Coronary artery (tissue), 2 donors: ENCODE measurements around the gene CCBE1.

Source experiments
- DNase-seq: peaks from one replicate; pipeline ENCODE4 v3.0.0-alpha.2; 2017; ENCODE audit warnings: low spot score
- H3K27ac ChIP-seq, 2 donors: fragments of 200-600 bp; sonication (generic); one replicate each; pipeline ENCODE4 v1.5.1; 2016 to 2019
- H3K4me3 ChIP-seq: fragments of 200-600 bp; sonication (generic); 2 replicates; pipeline ENCODE4 v1.5.1; 2016; ENCODE audit warnings: mild to moderate bottlenecking, moderate library complexity
- CTCF ChIP-seq: fragments of 200-600 bp; sonication (generic); IDR thresholded peaks from one replicate; pipeline ENCODE4 v1.5.1; 2019; ENCODE audit warnings: antibody characterized with exemption

CCBE1 gene

GRCh38 chr18:59429608-59430007 lies 267.6 kb downstream of the CCBE1 start:
- Histone ChIP-seq H3K4me3 (no peak overlapping the region), H3K27ac (no peak overlapping the region)
- no peak for TF ChIP-seq CTCF
- no peak for DNase-seq

- no peak for DNase-seq
- Histone ChIP-seq H3K27ac (no peak overlapping the region), H3K4me3 (no peak overlapping the region)
- TF ChIP-seq CTCF: no peak
These were observed 269.2 kb downstream of the CCBE1 start for GRCh38 chr18:59428018-59428417.

- no peak for DNase-seq
- TF ChIP-seq CTCF: no peak
- H3K4me3 ChIP-seq: no peak overlapping the region
- no peak overlapping the region for H3K27ac ChIP-seq
These were observed 270.4 kb downstream of the CCBE1 start for GRCh38 chr18:59426855-59427254.

- Histone ChIP-seq H3K4me3 (no peak overlapping the region), H3K27ac (no peak overlapping the region)
- TF ChIP-seq CTCF: no peak
- no peak for DNase-seq
These were observed 274.0 kb downstream of the CCBE1 start for GRCh38 chr18:59423259-59423658.

DNA sequence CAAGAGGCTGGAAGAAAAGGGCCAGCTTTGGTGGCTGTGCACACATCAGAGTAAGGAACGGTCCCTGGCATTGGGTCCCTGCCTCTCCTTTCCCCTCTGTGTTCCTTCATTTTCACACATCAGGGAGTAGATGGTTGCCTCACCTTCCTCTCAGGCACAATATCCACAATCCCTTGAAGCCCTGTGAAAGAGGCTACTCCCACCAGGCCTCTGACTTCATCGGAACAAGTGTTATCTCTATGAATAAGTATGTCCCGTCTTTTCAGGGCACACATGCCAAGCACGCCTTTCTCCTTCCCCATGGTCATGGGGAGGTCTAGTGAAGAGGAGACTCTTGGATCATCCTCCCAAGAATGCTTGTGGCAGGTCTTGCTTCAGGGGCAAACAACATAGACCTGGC lies 277.0 kb downstream of the CCBE1 start:
- Histone ChIP-seq H3K27ac (no peak overlapping the region), H3K4me3 (no peak overlapping the region)
- DNase-seq: no peak
- TF ChIP-seq CTCF: no peak

GRCh38 chr18:59419386-59419785 lies 277.8 kb downstream of the CCBE1 start:
- Histone ChIP-seq H3K27ac (no peak overlapping the region), H3K4me3 (no peak overlapping the region)
- no peak for DNase-seq
- no peak for TF ChIP-seq CTCF

DNA sequence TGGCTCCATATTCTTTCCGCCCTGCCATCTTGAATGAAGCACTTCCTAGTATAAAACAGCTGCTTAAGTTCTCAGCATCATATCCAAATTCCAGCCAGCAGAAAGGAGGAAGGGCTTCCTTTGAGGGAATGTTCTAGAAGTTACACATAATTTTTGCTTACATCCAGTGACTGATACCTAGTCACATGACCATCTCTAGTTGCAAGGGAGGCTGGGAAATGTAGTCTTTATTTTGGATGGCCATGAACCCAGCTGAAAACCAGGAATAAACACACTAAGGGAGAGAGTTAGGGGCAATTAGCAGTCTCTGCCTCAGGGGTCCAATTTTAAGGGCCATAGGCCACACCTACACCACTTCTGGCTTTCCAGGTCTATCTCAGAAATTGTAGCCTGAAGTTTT lies 280.4 kb downstream of the CCBE1 start:
- no peak for TF ChIP-seq CTCF
- Histone ChIP-seq H3K27ac (no peak overlapping the region), H3K4me3 (no peak overlapping the region)
- no peak for DNase-seq
